ENCODE results near the gene HLA-DRB1.

The HLA-DRB1 gene

DNA sequence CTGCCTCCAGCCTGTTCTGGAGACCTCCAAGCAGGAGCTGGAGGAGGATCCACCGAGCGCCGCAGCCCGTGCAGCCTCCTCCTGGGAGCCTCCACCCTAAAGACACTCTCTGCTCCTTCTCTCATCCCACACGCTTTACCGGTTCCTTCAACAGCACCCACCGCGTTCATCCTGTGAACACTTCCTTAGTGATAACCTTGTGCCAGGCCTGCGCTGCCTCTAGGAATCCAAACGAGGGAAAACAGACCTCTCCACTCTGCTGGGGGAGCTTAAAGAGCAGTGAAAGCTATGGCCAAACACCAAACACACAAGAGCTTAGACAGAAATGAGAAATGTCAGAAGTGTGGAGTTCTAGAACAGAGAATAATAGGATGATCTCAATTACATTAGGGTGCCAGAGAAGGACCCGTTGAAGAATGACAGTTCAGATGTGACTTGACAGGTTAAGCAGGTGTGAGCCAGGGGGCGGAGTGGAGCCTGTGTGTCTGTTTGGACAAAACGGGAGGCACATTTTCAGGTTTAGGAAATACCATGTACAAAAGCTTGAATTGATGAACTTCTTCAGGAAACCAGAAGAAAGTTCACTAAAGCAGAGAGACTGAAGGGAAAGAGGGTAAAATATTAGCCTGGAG is 31.1 kb downstream of the HLA-DRB1 start:
- no peak for ATAC-seq (ENCODE audit: insufficient read depth, low read depth)

DNA sequence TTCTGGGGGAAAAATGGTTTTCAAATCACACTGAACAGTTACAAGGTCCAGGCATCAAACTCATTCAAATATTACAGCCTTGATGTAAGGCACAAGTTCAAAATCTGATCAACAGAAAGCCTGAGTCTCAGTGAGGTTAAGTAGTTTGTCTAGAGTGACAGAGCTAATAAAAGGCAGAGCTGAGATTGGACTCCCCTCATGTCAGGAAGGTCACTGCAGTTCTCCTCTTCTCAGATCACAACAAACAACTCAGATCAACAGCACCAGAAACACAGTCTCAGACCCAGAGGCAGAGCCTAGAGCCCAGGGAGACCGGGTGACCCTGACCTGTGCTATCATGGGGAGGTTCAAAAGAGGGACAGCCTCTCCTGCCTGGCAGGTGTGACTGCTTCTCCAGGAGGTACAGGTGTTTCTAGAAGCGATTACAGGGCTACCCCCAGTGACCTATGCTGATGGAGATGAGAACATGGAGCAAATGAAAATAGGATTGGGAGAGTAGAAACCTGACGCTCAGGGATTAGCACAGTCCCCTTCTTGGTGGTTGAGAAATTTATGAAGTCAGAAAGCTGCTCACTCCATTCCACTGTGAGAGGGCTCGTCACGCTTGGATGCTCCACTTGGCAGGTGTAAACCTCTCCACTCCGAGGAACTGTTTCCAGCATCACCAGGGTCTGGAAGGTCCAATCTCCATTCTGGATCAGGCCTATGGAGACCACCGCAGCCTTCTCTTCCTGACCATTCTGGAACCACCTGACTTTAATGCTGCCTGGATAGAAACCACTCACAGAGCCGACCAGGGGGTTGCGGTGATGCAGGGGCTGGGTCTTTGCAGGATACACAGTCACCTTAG is 35.3 kb downstream of the HLA-DRB1 start:
- no peak for TF ChIP-seq EZH2 (IDR thresholded peaks at IDR 0.05; ENCODE audit: borderline replicate concordance, low read depth, low read length, severe bottlenecking)
- TF ChIP-seq, protein P1, sequence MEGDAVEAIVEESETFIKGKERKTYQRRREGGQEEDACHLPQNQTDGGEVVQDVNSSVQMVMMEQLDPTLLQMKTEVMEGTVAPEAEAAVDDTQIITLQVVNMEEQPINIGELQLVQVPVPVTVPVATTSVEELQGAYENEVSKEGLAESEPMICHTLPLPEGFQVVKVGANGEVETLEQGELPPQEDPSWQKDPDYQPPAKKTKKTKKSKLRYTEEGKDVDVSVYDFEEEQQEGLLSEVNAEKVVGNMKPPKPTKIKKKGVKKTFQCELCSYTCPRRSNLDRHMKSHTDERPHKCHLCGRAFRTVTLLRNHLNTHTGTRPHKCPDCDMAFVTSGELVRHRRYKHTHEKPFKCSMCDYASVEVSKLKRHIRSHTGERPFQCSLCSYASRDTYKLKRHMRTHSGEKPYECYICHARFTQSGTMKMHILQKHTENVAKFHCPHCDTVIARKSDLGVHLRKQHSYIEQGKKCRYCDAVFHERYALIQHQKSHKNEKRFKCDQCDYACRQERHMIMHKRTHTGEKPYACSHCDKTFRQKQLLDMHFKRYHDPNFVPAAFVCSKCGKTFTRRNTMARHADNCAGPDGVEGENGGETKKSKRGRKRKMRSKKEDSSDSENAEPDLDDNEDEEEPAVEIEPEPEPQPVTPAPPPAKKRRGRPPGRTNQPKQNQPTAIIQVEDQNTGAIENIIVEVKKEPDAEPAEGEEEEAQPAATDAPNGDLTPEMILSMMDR (IDR thresholded peaks at IDR 0.05; ENCODE audit: borderline replicate concordance, extremely low read depth, low read length, poor library complexity, severe bottlenecking), result no peak
- Histone ChIP-seq H3K36me3 (ENCODE audit: insufficient read depth, low read length) (no peaks in the 10 kb centered on the region), H3K27me3 (ENCODE audit: insufficient read depth, low read length, poor library complexity) (no peaks in the 10 kb centered on the region), H3K4me1 (ENCODE audit: insufficient read depth, low read length) (no peaks in the 10 kb centered on the region), H2AFZ (ENCODE audit: low read depth, low read length) (no peak overlapping the region), H4K20me1 (ENCODE audit: insufficient read depth, low read length) (no peaks in the 10 kb centered on the region), H3K27ac (ENCODE audit: low read length) (no peak overlapping the region), H3K4me2 (ENCODE audit: insufficient read depth, low read length) (no peak overlapping the region), H3K9me3 (ENCODE audit: insufficient read depth, low read length, severe bottlenecking) (no peaks in the 10 kb centered on the region), H3K79me2 (ENCODE audit: insufficient read depth, low read length) (no peaks in the 10 kb centered on the region), H3K4me3 (ENCODE audit: low read depth in 1 of 2, low read length in 2 of 2) (no peak overlapping the region), H3K9ac (ENCODE audit: low read depth, low read length) (no peak overlapping the region)
- DNase-seq (no peak), ATAC-seq (ENCODE audit: insufficient read depth, low read depth) (no peak)

More for the DNA sequence above, 31.1 kb downstream of the HLA-DRB1 start:
- no peak overlapping the region for H3K4me3 ChIP-seq (ENCODE audit: low read depth in 1 of 2, low read length in 2 of 2)
- H4K20me1 ChIP-seq (ENCODE audit: insufficient read depth, low read length), result no peaks in the 10 kb centered on the region
- H3K36me3 ChIP-seq (ENCODE audit: insufficient read depth, low read length), result no peaks in the 10 kb centered on the region
- no peaks in the 10 kb centered on the region for H3K79me2 ChIP-seq (ENCODE audit: insufficient read depth, low read length)
- DNase-seq, result no peak
- no peak overlapping the region for H3K27ac ChIP-seq (ENCODE audit: low read length)
- H3K9ac ChIP-seq (ENCODE audit: low read depth, low read length), result no peak overlapping the region
- H3K4me2 ChIP-seq (ENCODE audit: insufficient read depth, low read length), result no peak overlapping the region
- TF ChIP-seq, protein P1 (IDR thresholded peaks at IDR 0.05; ENCODE audit: borderline replicate concordance, extremely low read depth, low read length, poor library complexity, severe bottlenecking), result no peak
- TF ChIP-seq EZH2 (IDR thresholded peaks at IDR 0.05; ENCODE audit: borderline replicate concordance, low read depth, low read length, severe bottlenecking), result no peak
- H3K9me3 ChIP-seq (ENCODE audit: insufficient read depth, low read length, severe bottlenecking), result no peaks in the 10 kb centered on the region
- H3K4me1 ChIP-seq (ENCODE audit: insufficient read depth, low read length), result no peaks in the 10 kb centered on the region
- H2AFZ ChIP-seq (ENCODE audit: low read depth, low read length), result no peak overlapping the region
- no peaks in the 10 kb centered on the region for H3K27me3 ChIP-seq (ENCODE audit: insufficient read depth, low read length, poor library complexity)

DNA sequence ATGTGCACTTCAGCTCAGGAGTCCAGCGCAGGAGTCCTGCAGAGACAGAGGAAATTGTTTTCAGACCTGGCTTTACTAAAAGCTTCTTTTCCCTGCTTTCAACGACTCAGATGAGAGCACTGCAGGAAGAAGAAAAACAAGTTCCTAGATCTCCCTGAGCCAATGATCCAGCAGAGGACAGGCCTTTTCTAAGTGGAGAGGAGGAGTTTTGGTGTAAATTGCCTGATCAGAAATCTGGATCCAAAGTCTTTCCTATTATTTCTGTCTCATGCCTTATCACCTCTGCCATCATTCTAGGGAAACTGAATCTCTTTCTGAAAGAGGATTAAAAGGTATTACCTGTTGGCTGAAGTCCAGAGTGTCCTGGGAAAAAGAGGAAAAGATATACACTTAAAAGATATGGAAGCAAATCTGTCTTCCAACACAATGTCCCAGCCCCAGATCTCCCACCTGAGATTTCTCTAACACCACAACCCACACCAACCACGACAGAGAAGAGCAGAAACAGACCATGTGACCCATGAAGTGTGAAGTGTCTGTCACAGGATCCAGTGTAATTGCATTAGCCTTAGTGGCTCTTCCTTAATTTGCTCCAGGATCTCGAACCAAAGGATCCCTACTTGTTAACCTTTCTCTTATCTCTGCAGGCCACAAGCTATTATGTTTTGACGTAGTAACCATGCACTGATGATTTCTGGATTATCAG is 36.5 kb downstream of the HLA-DRB1 start:
- no peaks in the 10 kb centered on the region for H3K4me1 ChIP-seq (ENCODE audit: insufficient read depth, low read length)
- no peaks in the 10 kb centered on the region for H3K9me3 ChIP-seq (ENCODE audit: insufficient read depth, low read length, severe bottlenecking)
- no peaks in the 10 kb centered on the region for H3K79me2 ChIP-seq (ENCODE audit: insufficient read depth, low read length)
- no peak for ATAC-seq (ENCODE audit: insufficient read depth, low read depth)
- H2AFZ ChIP-seq (ENCODE audit: low read depth, low read length), result no peak overlapping the region
- H4K20me1 ChIP-seq (ENCODE audit: insufficient read depth, low read length), result no peaks in the 10 kb centered on the region
- no peaks in the 10 kb centered on the region for H3K36me3 ChIP-seq (ENCODE audit: insufficient read depth, low read length)
- no peak overlapping the region for H3K9ac ChIP-seq (ENCODE audit: low read depth, low read length)
- H3K27me3 ChIP-seq (ENCODE audit: insufficient read depth, low read length, poor library complexity), result no peaks in the 10 kb centered on the region
- H3K4me2 ChIP-seq (ENCODE audit: insufficient read depth, low read length), result no peak overlapping the region
- no peak for TF ChIP-seq EZH2 (IDR thresholded peaks at IDR 0.05; ENCODE audit: borderline replicate concordance, low read depth, low read length, severe bottlenecking)
- TF ChIP-seq, protein P1 (IDR thresholded peaks at IDR 0.05; ENCODE audit: borderline replicate concordance, extremely low read depth, low read length, poor library complexity, severe bottlenecking), result no peak
- no peak overlapping the region for H3K4me3 ChIP-seq (ENCODE audit: low read depth in 1 of 2, low read length in 2 of 2)
- no peak overlapping the region for H3K27ac ChIP-seq (ENCODE audit: low read length)
- no peak for DNase-seq
